ENCODE results near the gene FBXO10. TPM values are rescaled to one million over a fixed set of nuclear protein-coding genes. Genes with fewer than 3 reads are reported as not detected.
A peak's percentile ranks its signal among the peaks of the same experiment; 100 is the strongest.
"Not testable (repeated sequence)": the region's sequence is repeated elsewhere in the genome, so short reads cannot be mapped to it uniquely, and the experiment has no call there.

FBXO10 gene
- total and polyA plus RNA-seq, 8 donors = 8.0 to 12.0 (median 9.9) TPM

DNA sequence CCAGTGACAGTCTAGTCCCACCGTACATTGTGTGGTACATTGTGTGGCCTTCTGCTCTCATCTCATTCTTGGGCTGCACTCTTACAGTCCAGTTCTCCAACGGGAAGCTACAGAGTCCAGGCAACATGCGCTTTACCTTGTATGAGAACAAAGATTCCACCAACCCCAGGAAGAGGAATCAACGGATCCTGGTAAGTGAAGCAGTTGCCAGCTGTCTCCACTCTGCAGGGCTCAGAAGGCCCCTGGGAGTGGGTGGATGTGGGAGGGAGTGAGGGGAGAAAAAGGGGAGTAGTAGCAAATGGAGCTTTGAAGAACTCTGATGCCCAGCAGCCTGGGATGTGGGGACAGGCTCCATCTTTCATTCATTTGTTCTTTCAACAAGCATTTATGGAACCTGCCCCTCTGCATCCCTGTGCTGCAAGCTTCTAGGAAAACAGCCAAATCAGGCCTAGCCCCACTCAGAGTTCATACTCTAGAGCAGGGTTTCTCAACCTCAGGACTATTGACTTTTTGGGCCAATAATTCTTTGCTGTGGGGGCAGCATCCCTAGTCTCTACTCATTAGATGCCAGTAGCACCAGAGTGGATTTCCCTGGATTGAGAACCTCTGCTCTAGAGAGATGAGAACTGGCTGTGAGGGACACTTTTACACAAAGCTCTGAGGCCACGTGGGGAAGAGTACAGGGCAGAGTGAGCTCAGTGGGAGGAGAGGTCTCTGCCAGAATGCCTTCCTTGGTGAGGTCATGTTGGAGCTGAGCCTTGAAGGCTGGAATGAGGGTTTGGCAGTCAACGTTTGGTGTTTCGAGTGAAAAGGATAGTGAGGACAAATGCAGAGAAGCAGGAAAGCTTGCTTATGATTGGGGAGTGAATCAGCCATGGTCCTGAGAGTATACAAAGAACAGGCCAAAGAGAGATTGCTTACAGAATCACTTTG, 89.3 kb downstream of the FBXO10 start:
- H3K27me3 ChIP-seq = peaks cover 0 to 1% of the 10 kb centered on the region in 2 donors
- no peak for TF ChIP-seq CTCF (IDR thresholded peaks at IDR 0.05)
- H3K36me3 ChIP-seq = peaks cover 0 to 31% of the 10 kb centered on the region in 2 donors
- H3K4me1 ChIP-seq = peaks cover 17 to 22% of the 10 kb centered on the region in 2 donors
- DNase-seq = no peak
- intact Hi-C loops (cut with DNase I) = no loop called here
- ATAC-seq = peak; percentile 7
- no peaks in the 10 kb centered on the region for H3K9me3 ChIP-seq
- H3K4me3 ChIP-seq = peak overlapping the region; percentile 55 to 65
- peak overlapping the region in 1 of 2 donors; percentile 35 for H3K27ac ChIP-seq

DNA sequence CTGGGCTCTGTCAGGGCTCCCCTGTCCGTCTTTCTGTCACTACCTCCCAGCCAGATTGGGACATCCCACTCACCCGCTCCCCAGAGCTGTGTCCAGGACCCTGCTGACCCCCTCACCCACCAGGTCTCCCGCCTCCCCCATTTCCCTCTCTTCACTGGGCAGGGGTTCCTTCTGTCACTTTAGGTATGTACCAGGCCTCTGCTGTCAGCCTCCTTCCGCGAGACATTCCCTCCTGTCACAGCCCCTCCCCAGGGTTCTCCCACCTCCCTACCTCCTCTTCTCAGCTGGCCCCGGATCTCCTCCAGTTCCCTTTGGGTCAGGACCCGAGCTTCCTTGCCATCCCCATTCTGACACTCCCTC, 89.9 kb downstream of the FBXO10 start:
- H3K9me3 ChIP-seq = no peaks in the 10 kb centered on the region
- peak overlapping the region; percentile 55 to 65 for H3K4me3 ChIP-seq
- TF ChIP-seq CTCF (IDR thresholded peaks at IDR 0.05) = no peak
- ATAC-seq = no peak
- H3K27ac ChIP-seq = peak overlapping the region; percentile 47 to 66
- peaks cover 0 to 8% of the 10 kb centered on the region in 2 donors for H3K27me3 ChIP-seq
- H3K4me1 ChIP-seq = peaks cover 17 to 22% of the 10 kb centered on the region in 2 donors
- DNase-seq = no peak
- intact Hi-C loops (cut with DNase I) = no loop called here
- peaks cover 0 to 25% of the 10 kb centered on the region in 2 donors for H3K36me3 ChIP-seq

- Histone ChIP-seq H3K36me3 (peaks cover 0 to 19% of the 10 kb centered on the region in 2 donors), H3K27ac (peak within 1 kb of the TSS; percentile 47 to 66)
- intact Hi-C loops (cut with DNase I) = no loop called here
These were observed 90.6 kb downstream of the FBXO10 start, which contains the start of gene POLR1E for GRCh38 chr9:37485389-37486255. Gene POLR1E, plus strand, starts transcription at chr9:37485948. Its CDS starts 100 bp downstream, at chr9:37486048.

GRCh38 chr9:37480759-37481158, 95.4 kb downstream of the FBXO10 start:
- ATAC-seq = no peak
- no peak for TF ChIP-seq CTCF (IDR thresholded peaks at IDR 0.05)
- Histone ChIP-seq H3K27me3 (peaks cover 0 to 23% of the 10 kb centered on the region in 2 donors), H3K4me3 (no peak overlapping the region), H3K27ac (no peak overlapping the region), H3K36me3 (no peaks in the 10 kb centered on the region), H3K4me1 (peaks cover 0 to 7% of the 10 kb centered on the region in 2 donors), H3K9me3 (no peaks in the 10 kb centered on the region)
- no peak for DNase-seq
- intact Hi-C loops (cut with DNase I) = no loop called here

More at GRCh38 chr9:37485389-37486255, 90.6 kb downstream of the FBXO10 start, which contains the start of gene POLR1E:
- Histone ChIP-seq H3K4me3 (peak within 1 kb of the TSS; percentile 55 to 65), H3K27me3 (peaks cover 0 to 14% of the 10 kb centered on the region in 2 donors), H3K9me3 (no peaks in the 10 kb centered on the region), H3K4me1 (peaks cover 17 to 22% of the 10 kb centered on the region in 2 donors)
- TF ChIP-seq CTCF (IDR thresholded peaks at IDR 0.05) = no peak
- ATAC-seq (peak; percentile 99), DNase-seq (peak; percentile 85 to 99 (median 94))

- intact Hi-C loops (cut with DNase I); H3K4me3 ChIP-seq; H3K36me3 ChIP-seq; ATAC-seq; H3K4me1 ChIP-seq; H3K27ac ChIP-seq; DNase-seq: not testable (repeated sequence)
- Histone ChIP-seq H3K27me3 (peaks cover 0 to 23% of the 10 kb centered on the region in 2 donors), H3K9me3 (peaks cover 0 to 18% of the 10 kb centered on the region in 2 donors)
These were observed 98.1 kb downstream of the FBXO10 start for GRCh38 chr9:37477987-37478619.

DNA sequence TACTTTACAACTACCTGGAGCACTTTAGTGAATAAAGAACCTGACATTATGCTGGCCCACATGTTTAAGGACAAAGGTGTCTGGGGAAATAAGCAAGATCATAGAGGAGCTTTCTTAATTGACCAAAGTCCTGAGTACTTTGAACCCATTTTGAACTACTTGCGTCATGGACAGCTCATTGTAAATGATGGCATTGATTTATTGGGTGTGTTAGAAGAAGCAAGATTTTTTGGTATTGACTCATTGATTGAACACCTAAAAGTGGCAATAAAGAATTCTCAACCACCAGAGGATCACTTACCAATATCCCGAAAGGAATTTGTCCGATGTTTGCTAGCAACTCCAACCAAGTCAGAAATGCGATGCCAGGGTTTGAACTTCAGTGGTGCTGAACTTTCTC, 98.7 kb downstream of the FBXO10 start:
- intact Hi-C loops (cut with DNase I); H3K36me3 ChIP-seq; H3K4me1 ChIP-seq; ATAC-seq; H3K27ac ChIP-seq; H3K4me3 ChIP-seq; DNase-seq: not testable (repeated sequence)
- Histone ChIP-seq H3K27me3 (peaks cover 0 to 23% of the 10 kb centered on the region in 2 donors), H3K9me3 (peaks cover 0 to 18% of the 10 kb centered on the region in 2 donors)

Data from left lung (tissue), 10 donors.